ENCODE measurements around the gene SAMSN1.
"Not testable (repeated sequence)": the region's sequence is repeated elsewhere in the genome, so short reads cannot be mapped to it uniquely, and the experiment has no call there.

The SAMSN1 gene

GRCh38 chr21:14533499-14534428, 12.4 kb downstream of the SAMSN1 start:
- no peak for DNase-seq
- in situ Hi-C loops (cut with MboI; ENCODE audit: low pct_unique_long_range_greater_than_20kb, low sequenced_read_pairs) = no loop called here

- in situ Hi-C loops (cut with MboI; ENCODE audit: low pct_unique_long_range_greater_than_20kb, low sequenced_read_pairs) = no loop called here
- DNase-seq = peak; percentile 65
Observed at GRCh38 chr21:14531757-14532316, 14.3 kb downstream of the SAMSN1 start.

- in situ Hi-C loops (cut with MboI; ENCODE audit: low pct_unique_long_range_greater_than_20kb, low sequenced_read_pairs) = no loop called here
- no peak for DNase-seq
Observed at GRCh38 chr21:14530592-14530991, 15.5 kb downstream of the SAMSN1 start.

GRCh38 chr21:14528815-14529214, 17.3 kb downstream of the SAMSN1 start:
- in situ Hi-C loops (cut with MboI; ENCODE audit: low pct_unique_long_range_greater_than_20kb, low sequenced_read_pairs) = no loop called here

GRCh38 chr21:14527696-14528652, 18.1 kb downstream of the SAMSN1 start:
- DNase-seq = peak; percentile 62
- in situ Hi-C loops (cut with MboI; ENCODE audit: low pct_unique_long_range_greater_than_20kb, low sequenced_read_pairs) = no loop called here

More at GRCh38 chr21:14528815-14529214, 17.3 kb downstream of the SAMSN1 start:
- no peak for DNase-seq

- in situ Hi-C loops (cut with MboI; ENCODE audit: low pct_unique_long_range_greater_than_20kb, low sequenced_read_pairs) = no loop called here
- DNase-seq = peak; percentile 53
Observed at GRCh38 chr21:14526836-14527695, 19.0 kb downstream of the SAMSN1 start.

GRCh38 chr21:14526199-14526598, 19.9 kb downstream of the SAMSN1 start:
- DNase-seq = peak; percentile 48

GRCh38 chr21:14523234-14523633, 22.9 kb downstream of the SAMSN1 start:
- in situ Hi-C loops (cut with MboI; ENCODE audit: low pct_unique_long_range_greater_than_20kb, low sequenced_read_pairs) = no loop called here
- DNase-seq = peak; percentile 64

More at GRCh38 chr21:14526199-14526598, 19.9 kb downstream of the SAMSN1 start:
- in situ Hi-C loops (cut with MboI; ENCODE audit: low pct_unique_long_range_greater_than_20kb, low sequenced_read_pairs) = no loop called here

- in situ Hi-C loops (cut with MboI; ENCODE audit: low pct_unique_long_range_greater_than_20kb, low sequenced_read_pairs) = no loop called here
- DNase-seq = no peak
Observed at GRCh38 chr21:14522736-14523135, 23.4 kb downstream of the SAMSN1 start.

GRCh38 chr21:14520535-14520934, 25.6 kb downstream of the SAMSN1 start:
- DNase-seq = peak; percentile 95
- in situ Hi-C loops (cut with MboI; ENCODE audit: low pct_unique_long_range_greater_than_20kb, low sequenced_read_pairs) = no loop called here

- no peak for DNase-seq
- in situ Hi-C loops (cut with MboI; ENCODE audit: low pct_unique_long_range_greater_than_20kb, low sequenced_read_pairs) = no loop called here
Observed at GRCh38 chr21:14519000-14519399, 27.1 kb downstream of the SAMSN1 start.

- in situ Hi-C loops (cut with MboI; ENCODE audit: low pct_unique_long_range_greater_than_20kb, low sequenced_read_pairs) = no loop called here
- DNase-seq = no peak
Observed at GRCh38 chr21:14513804-14514203, 32.3 kb downstream of the SAMSN1 start.

- in situ Hi-C loops (cut with MboI; ENCODE audit: low pct_unique_long_range_greater_than_20kb, low sequenced_read_pairs); DNase-seq: not testable (repeated sequence)
Observed at GRCh38 chr21:14506859-14507457, 39.2 kb downstream of the SAMSN1 start.

GRCh38 chr21:14500873-14501272, 45.2 kb downstream of the SAMSN1 start:
- in situ Hi-C loops (cut with MboI; ENCODE audit: low pct_unique_long_range_greater_than_20kb, low sequenced_read_pairs) = no loop called here
- no peak for DNase-seq

- in situ Hi-C loops (cut with MboI; ENCODE audit: low pct_unique_long_range_greater_than_20kb, low sequenced_read_pairs) = no loop called here
- DNase-seq = no peak
Observed at GRCh38 chr21:14499316-14499715, 46.8 kb downstream of the SAMSN1 start.

GRCh38 chr21:14497825-14498224, 48.3 kb downstream of the SAMSN1 start:
- DNase-seq = no peak
- in situ Hi-C loops (cut with MboI; ENCODE audit: low pct_unique_long_range_greater_than_20kb, low sequenced_read_pairs) = no loop called here

GRCh38 chr21:14495075-14495474, 51.0 kb downstream of the SAMSN1 start:
- in situ Hi-C loops (cut with MboI; ENCODE audit: low pct_unique_long_range_greater_than_20kb, low sequenced_read_pairs) = no loop called here
- DNase-seq = no peak

GRCh38 chr21:14494181-14494580, 51.9 kb downstream of the SAMSN1 start:
- DNase-seq; in situ Hi-C loops (cut with MboI; ENCODE audit: low pct_unique_long_range_greater_than_20kb, low sequenced_read_pairs): not testable (repeated sequence)

All from KBM-7 (cell line).